ENCODE results near the gene AQP1. TPM values are rescaled to one million over a fixed set of nuclear protein-coding genes. Genes with fewer than 3 reads are reported as not detected.
A peak's percentile ranks its signal among the peaks of the same experiment; 100 is the strongest.

AQP1 gene
- total RNA-seq, result 100 to 1,000 TPM in 3 of 4 donors, 10 to 100 TPM in 1; 92.1 to 139 (median 110) TPM

GRCh38 chr7:30911561-30911969 is at the start of gene AQP1:
AQP1 (plus strand) TSS chr7:30911853; CDS start chr7:30911910, 57 bp downstream.
- Histone ChIP-seq H3K9me3 (no peaks in the 10 kb centered on the region), H3K36me3 (no peaks in the 10 kb centered on the region), H3K4me3 (peak within 1 kb of the TSS; percentile 36), H3K4me1 (peaks cover 55% of the 10 kb centered on the region), H3K27me3 (no peaks in the 10 kb centered on the region), H3K27ac (peak within 1 kb of the TSS; percentile 46)
- DNase-seq (ENCODE audit: low spot score in 2 of 2), result peak in 1 of 2 donors; percentile 82
- WGBS, result 30% methylated on average over 7 of the region's 12 CpGs
- TF ChIP-seq POLR2A (IDR thresholded peaks at IDR 0.05), result peak in 1 of 2 donors; percentile 64
- TF ChIP-seq POLR2AphosphoS5 (IDR thresholded peaks at IDR 0.05), result no peak

- H3K27ac ChIP-seq, result peak overlapping the region; percentile 9
- no peak overlapping the region for H3K4me3 ChIP-seq
- WGBS, result 65% methylated on average over 9 of the region's 9 CpGs
- H3K9me3 ChIP-seq, result no peaks in the 10 kb centered on the region
- no peak for TF ChIP-seq POLR2AphosphoS5 (IDR thresholded peaks at IDR 0.05)
- TF ChIP-seq, protein P1, sequence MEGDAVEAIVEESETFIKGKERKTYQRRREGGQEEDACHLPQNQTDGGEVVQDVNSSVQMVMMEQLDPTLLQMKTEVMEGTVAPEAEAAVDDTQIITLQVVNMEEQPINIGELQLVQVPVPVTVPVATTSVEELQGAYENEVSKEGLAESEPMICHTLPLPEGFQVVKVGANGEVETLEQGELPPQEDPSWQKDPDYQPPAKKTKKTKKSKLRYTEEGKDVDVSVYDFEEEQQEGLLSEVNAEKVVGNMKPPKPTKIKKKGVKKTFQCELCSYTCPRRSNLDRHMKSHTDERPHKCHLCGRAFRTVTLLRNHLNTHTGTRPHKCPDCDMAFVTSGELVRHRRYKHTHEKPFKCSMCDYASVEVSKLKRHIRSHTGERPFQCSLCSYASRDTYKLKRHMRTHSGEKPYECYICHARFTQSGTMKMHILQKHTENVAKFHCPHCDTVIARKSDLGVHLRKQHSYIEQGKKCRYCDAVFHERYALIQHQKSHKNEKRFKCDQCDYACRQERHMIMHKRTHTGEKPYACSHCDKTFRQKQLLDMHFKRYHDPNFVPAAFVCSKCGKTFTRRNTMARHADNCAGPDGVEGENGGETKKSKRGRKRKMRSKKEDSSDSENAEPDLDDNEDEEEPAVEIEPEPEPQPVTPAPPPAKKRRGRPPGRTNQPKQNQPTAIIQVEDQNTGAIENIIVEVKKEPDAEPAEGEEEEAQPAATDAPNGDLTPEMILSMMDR (IDR thresholded peaks at IDR 0.05), result no peak
- no peak for TF ChIP-seq EP300 (IDR thresholded peaks at IDR 0.05)
- TF ChIP-seq POLR2A (IDR thresholded peaks at IDR 0.05), result no peak
- H3K27me3 ChIP-seq, result no peaks in the 10 kb centered on the region
- DNase-seq (ENCODE audit: low spot score in 2 of 2), result no peak
- H3K36me3 ChIP-seq, result peaks cover 4% of the 10 kb centered on the region
- H3K4me1 ChIP-seq, result peaks cover 21% of the 10 kb centered on the region
Observed at GRCh38 chr7:30862995-30863705, 48.5 kb upstream of the AQP1 start.

DNA sequence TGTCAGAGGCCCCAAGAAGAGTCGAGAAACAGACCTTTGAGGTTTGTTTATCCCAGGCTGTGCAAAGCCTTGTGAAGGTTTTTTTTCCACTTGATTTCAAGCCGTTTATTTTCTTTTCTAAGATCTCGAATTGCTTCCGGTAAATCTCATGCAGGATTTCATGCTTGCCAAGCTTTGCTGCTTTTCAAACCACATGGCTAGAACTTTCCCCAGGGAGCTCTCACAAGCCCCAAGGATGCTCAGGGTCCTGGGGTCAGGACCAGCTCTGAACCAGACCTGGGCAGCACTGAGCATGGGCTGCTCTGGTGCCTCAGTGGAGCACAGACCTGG is 48.0 kb upstream of the AQP1 start:
- Histone ChIP-seq H3K9me3 (no peaks in the 10 kb centered on the region), H3K4me3 (no peak overlapping the region), H3K27ac (no peak overlapping the region), H3K4me1 (peaks cover 21% of the 10 kb centered on the region), H3K36me3 (peaks cover 4% of the 10 kb centered on the region), H3K27me3 (no peaks in the 10 kb centered on the region)
- DNase-seq (ENCODE audit: low spot score in 2 of 2), result no peak
- TF ChIP-seq POLR2A (IDR thresholded peaks at IDR 0.05), result no peak
- TF ChIP-seq POLR2AphosphoS5 (IDR thresholded peaks at IDR 0.05), result no peak
- no peak for TF ChIP-seq EP300 (IDR thresholded peaks at IDR 0.05)
- TF ChIP-seq, protein P1 (IDR thresholded peaks at IDR 0.05), result no peak
- WGBS, result 50% methylated on average over 4 of the region's 4 CpGs

DNA sequence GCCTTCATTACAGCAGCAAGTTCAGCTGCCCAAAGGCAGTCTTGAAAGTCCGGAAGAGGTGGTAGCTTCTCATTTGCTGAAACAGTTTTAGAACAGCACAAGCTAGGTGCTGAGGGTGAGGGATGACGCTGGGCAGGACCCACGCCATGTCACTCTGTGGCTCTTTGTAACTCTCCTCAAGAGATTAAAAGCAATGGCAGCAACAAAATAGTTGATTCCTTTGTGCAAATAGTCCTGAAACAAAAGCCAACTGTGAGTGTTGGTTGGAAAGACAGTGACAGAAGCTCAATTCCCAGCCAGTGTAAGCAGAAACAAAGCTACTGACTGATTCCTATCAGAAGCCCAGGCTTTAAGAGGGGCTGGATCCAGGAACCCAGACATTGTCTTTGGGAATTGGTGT is 47.6 kb upstream of the AQP1 start:
- Histone ChIP-seq H3K27me3 (no peaks in the 10 kb centered on the region), H3K4me1 (peaks cover 21% of the 10 kb centered on the region), H3K27ac (no peak overlapping the region), H3K9me3 (no peaks in the 10 kb centered on the region), H3K36me3 (peaks cover 2% of the 10 kb centered on the region), H3K4me3 (no peak overlapping the region)
- DNase-seq (ENCODE audit: low spot score in 2 of 2), result no peak
- TF ChIP-seq, protein P1 (IDR thresholded peaks at IDR 0.05), result no peak
- TF ChIP-seq POLR2AphosphoS5 (IDR thresholded peaks at IDR 0.05) (no peak), EP300 (IDR thresholded peaks at IDR 0.05) (no peak)
- 85% methylated on average over 3 of the region's 3 CpGs for WGBS

DNA sequence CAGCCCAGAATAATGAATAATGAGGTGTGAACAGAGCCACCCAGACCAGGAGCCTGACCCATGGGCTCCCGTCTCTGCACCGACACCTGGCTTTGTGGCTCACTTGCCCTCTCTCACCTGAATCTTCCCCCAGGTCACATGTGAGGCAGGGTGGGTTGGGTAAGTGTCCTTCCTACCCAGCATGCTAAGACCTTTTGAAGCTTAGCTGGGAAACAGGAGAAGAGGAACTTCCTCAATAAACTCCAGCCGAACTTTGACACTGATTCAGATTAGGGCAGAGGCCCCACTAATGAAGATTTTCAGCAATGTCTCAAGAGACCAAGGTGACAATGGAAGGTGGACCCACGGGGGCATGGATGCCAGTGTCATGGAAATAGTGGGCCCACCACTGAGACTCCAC is 46.6 kb upstream of the AQP1 start:
- Histone ChIP-seq H3K27me3 (no peaks in the 10 kb centered on the region), H3K4me3 (no peak overlapping the region), H3K27ac (no peak overlapping the region), H3K36me3 (no peaks in the 10 kb centered on the region), H3K9me3 (no peaks in the 10 kb centered on the region), H3K4me1 (peaks cover 18% of the 10 kb centered on the region)
- DNase-seq (ENCODE audit: low spot score in 2 of 2), result no peak
- TF ChIP-seq EP300 (IDR thresholded peaks at IDR 0.05) (no peak), POLR2AphosphoS5 (IDR thresholded peaks at IDR 0.05) (no peak), POLR2A (IDR thresholded peaks at IDR 0.05) (no peak)
- TF ChIP-seq, protein P1 (IDR thresholded peaks at IDR 0.05), result no peak
- 89% methylated on average over 4 of the region's 4 CpGs for WGBS
